HepG2 (cell line): Measurements from ENCODE around the gene USP35. TPM values are rescaled to one million over a fixed set of nuclear protein-coding genes. Genes with fewer than 3 reads are reported as not detected.

Experiments
- HMG20A ChIP-seq: IDR thresholded peaks from 2 replicates; pipeline ENCODE4 v1.6.1; 2016; ENCODE audit warnings: borderline replicate concordance
- MAFF ChIP-seq: IDR thresholded peaks from 2 replicates; pipeline ENCODE4 v1.6.1; 2011; ENCODE audit warnings: low read depth, low read length, improper control_type of control experiment
- PBX2 ChIP-seq: IDR thresholded peaks from 2 replicates; pipeline ENCODE4 v1.6.1; 2016; ENCODE audit warnings: control low read depth
- PHF20 ChIP-seq: sonication (generic); formaldehyde crosslinking; IDR thresholded peaks from 2 replicates; pipeline ENCODE4 v1.5.0; 2020; ENCODE audit warnings: mild to moderate bottlenecking, missing genetic modification reagents
- YEATS4 ChIP-seq: sonication (generic); formaldehyde crosslinking; IDR thresholded peaks from 2 replicates; pipeline ENCODE4 v1.4.0; 2020; ENCODE audit warnings: missing genetic modification reagents, borderline replicate concordance
- ZNF10 ChIP-seq: sonication (generic); formaldehyde crosslinking; IDR thresholded peaks from 2 replicates; pipeline ENCODE4 v1.4.0; 2020; ENCODE audit warnings: mild to moderate bottlenecking, low read depth, missing genetic modification reagents, borderline replicate concordance
- ZNF234 ChIP-seq: sonication (generic); formaldehyde crosslinking; conservative IDR thresholded peaks from 2 replicates; pipeline ENCODE4 v1.5.1; 2020; ENCODE audit warnings: mild to moderate bottlenecking, missing genetic modification reagents
- ZNF256 ChIP-seq: sonication (generic); formaldehyde crosslinking; conservative IDR thresholded peaks from 2 replicates; pipeline ENCODE4 v1.4.0; 2020; ENCODE audit warnings: missing genetic modification reagents
- ZNF510 ChIP-seq: sonication (generic); formaldehyde crosslinking; IDR thresholded peaks from 2 replicates; pipeline ENCODE4 v1.4.0; 2020; ENCODE audit warnings: low read depth, mild to moderate bottlenecking, missing genetic modification reagents
- polyA plus RNA-seq, 8 experiments: library from polyadenylated mRNA; depleted of rRNA in 3 of 8; stranded (reverse) in 7 of 8; unstranded in 1 of 8; fragments of >200 nt; fragmentation: Illumina TruSeq in 4 of 8; extraction: Trizol in 4 of 8; gene quantifications; 2 replicates each; pipeline versions ENCODE4 v1.2.1 to v1.2.3, GENCODE V29; 2011 to 2016; ENCODE audit warnings: low read depth in 4 of 8, missing spikeins in 1 of 8, mixed read lengths in 1 of 8; ENCODE audit not compliant: insufficient read depth in 1 of 8
- total RNA-seq, 5 experiments: library from RNA; depleted of rRNA; stranded (reverse); fragments of >200 nt; fragmentation: Illumina TruSeq; extraction: Trizol; gene quantifications; 2 replicates each; pipeline ENCODE4 v1.2.3, GENCODE V29; 2016; ENCODE audit warnings: low read depth in 1 of 5
- TF ChIP-seq, protein P1 (sequence below): sonication (generic); formaldehyde crosslinking; IDR thresholded peaks from 2 replicates; pipeline ENCODE4 v1.9.0; 2021; ENCODE audit warnings: missing genetic modification reagents, borderline replicate concordance
- TF ChIP-seq, protein P2 (sequence below): sonication (generic); formaldehyde crosslinking; IDR thresholded peaks from 2 replicates; pipeline ENCODE4 v1.8.0; 2022; ENCODE audit warnings: mild to moderate bottlenecking, missing genetic modification reagents, moderate library complexity

Gene USP35
- total and polyA plus RNA-seq, 2 of the 13 experiments (the other 11 are each of a cell fraction or from before 2014, with no cell fraction given): 4.6 to 7.7 TPM

GRCh38 chr11:78139422-78140391 lies 49.0 kb upstream of the USP35 start, which contains the start of gene ALG8 (continued):
- TF ChIP-seq ZNF10 (CRISPR knock-in tag) (no peak), HMG20A (no peak), ZNF234 (no peak), ZNF510 (CRISPR knock-in tag) (peak; percentile 58; the same call in 1 of the 2 replicates), PHF20 (CRISPR knock-in tag) (peak; percentile 88), PBX2 (CRISPR knock-in tag) (no peak), ZNF256 (CRISPR knock-in tag) (peak; percentile 90; the same call in 1 of the 2 replicates), MAFF (peak; percentile 40; the same call in 1 of the 2 replicates), YEATS4 (CRISPR knock-in tag) (peak; percentile 95)
- TF ChIP-seq, protein P1, sequence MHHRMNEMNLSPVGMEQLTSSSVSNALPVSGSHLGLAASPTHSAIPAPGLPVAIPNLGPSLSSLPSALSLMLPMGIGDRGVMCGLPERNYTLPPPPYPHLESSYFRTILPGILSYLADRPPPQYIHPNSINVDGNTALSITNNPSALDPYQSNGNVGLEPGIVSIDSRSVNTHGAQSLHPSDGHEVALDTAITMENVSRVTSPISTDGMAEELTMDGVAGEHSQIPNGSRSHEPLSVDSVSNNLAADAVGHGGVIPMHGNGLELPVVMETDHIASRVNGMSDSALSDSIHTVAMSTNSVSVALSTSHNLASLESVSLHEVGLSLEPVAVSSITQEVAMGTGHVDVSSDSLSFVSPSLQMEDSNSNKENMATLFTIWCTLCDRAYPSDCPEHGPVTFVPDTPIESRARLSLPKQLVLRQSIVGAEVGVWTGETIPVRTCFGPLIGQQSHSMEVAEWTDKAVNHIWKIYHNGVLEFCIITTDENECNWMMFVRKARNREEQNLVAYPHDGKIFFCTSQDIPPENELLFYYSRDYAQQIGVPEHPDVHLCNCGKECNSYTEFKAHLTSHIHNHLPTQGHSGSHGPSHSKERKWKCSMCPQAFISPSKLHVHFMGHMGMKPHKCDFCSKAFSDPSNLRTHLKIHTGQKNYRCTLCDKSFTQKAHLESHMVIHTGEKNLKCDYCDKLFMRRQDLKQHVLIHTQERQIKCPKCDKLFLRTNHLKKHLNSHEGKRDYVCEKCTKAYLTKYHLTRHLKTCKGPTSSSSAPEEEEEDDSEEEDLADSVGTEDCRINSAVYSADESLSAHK (CRISPR knock-in tag): no peak
- TF ChIP-seq, protein P2, sequence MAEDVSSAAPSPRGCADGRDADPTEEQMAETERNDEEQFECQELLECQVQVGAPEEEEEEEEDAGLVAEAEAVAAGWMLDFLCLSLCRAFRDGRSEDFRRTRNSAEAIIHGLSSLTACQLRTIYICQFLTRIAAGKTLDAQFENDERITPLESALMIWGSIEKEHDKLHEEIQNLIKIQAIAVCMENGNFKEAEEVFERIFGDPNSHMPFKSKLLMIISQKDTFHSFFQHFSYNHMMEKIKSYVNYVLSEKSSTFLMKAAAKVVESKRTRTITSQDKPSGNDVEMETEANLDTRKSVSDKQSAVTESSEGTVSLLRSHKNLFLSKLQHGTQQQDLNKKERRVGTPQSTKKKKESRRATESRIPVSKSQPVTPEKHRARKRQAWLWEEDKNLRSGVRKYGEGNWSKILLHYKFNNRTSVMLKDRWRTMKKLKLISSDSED: no peak
- TF ChIP-seq, all 625 proteins: peak for 310
